Epithelial cell of prostate (primary cell): ENCODE results near the gene HTRA3.

Experiments
- DNase-seq: peaks from one replicate; pipeline ENCODE4 v3.0.0-alpha.2; 2011; ENCODE audit warnings: low read depth, low spot score
- H3K27ac ChIP-seq: fragments of 450-650 bp; 2 replicates; pipeline ENCODE4 v1.5.1; 2017; ENCODE audit warnings: mild to moderate bottlenecking

The HTRA3 gene

DNA sequence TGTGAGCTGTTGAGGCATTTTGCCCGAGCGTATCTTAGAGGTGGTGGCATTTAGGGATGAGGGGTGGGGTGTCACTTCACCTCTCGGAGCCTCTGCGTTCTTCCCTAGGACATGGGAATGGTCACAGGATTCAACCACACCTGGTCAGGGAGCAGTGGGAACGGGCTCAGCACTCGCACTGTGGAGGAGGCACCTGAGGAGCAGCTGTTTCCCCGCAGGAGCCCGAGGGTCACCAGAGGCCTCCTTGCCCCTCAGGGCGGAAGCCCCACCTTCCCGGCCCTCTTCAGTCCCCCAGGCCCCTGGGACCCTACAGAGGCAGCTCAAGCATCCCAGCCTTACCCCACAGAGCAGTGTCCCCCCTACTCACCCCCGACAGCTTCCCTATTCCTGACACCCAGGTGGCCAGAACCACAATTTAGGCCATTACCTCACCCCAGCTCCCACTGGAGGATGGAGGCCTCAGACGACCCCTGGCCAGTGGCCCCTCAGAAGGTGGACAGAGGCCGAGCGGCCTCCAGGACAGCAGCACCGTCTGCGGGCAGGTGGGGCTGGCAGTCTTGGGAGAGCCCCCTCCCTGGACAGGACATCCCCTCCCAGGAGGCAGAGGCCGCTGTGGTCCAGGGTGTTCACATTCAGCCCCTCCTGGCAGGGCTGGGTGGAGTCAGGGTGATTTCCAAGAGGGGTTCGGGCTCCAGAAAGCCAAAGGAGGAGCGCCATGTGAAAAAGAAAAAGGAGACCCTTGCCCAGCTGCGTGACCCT, 4.2 kb upstream of the HTRA3 start:
- H3K27ac ChIP-seq: no peak overlapping the region
- no peak for DNase-seq

DNA sequence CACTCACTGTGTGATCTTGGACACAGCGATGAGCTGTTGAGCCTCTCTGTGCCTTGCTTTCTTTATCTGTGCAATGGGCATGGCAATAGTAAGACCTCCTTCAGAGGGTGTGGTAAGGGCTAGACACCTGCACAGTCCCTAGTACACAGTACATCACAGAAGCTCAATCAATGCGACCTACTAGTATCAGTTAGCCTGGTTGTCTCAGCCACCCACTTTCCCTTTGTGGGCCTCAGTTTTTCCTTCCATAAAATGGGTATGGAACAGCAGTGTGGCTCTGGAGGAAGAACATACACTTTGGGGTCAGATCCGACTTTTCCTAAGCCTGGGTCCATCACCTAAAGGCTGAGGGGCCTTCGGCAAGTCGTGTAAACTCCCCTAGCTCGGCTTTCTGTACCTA, 3.5 kb upstream of the HTRA3 start:
- DNase-seq: no peak
- H3K27ac ChIP-seq: no peak overlapping the region

DNA sequence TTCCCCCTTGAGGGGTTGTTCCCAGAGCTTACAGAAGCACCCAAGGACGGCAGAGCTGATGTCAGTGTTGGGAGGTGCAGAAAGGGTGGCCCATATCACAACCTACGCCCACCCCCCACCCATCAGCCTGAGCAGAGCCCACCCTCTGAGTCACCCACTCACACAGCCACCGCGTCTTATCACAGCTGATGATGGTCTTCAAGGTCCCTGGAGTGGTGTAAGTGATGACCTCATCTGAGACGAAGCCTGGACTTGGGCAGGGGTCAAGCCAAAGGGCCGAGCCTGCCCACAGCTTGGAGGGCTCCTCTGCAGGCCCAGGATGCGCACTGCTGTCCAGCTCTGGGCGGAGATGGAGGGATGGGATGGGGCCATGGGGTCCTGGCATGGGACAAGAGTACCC, 3.0 kb upstream of the HTRA3 start:
- no peak for DNase-seq
- H3K27ac ChIP-seq: no peak overlapping the region

DNA sequence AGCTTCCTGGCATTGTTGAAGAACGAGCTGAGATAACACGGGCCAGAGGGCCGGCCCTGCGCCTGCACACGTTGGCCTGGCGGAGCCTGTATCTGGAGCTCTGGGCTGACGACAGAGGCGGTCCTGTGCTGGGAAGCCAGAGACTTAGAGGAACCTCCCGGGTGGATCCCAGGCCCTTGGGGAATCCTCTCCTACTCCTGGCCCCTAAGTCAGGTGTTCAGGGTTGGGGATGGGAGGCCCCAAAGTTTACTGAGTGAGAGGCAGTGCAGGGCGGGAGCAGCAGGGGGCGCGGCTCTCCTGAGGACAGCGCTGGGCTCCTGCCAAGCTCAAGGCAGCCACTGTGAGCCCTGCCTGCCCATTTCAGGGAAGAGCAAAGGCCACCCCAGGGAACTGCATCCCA, 2.5 kb upstream of the HTRA3 start:
- no peak overlapping the region for H3K27ac ChIP-seq
- no peak for DNase-seq

GRCh38 chr4:8268211-8268610, 1.3 kb upstream of the HTRA3 start:
- no peak for DNase-seq
- no peak overlapping the region for H3K27ac ChIP-seq

GRCh38 chr4:8268901-8269534, 536 bp upstream of the HTRA3 start:
- no peak for DNase-seq
- H3K27ac ChIP-seq: no peak overlapping the region

GRCh38 chr4:8270418-8270771, 841 bp downstream of the HTRA3 start:
- no peak overlapping the region for H3K27ac ChIP-seq
- DNase-seq: no peak

- H3K27ac ChIP-seq: no peak overlapping the region
- no peak for DNase-seq
Measured at GRCh38 chr4:8270912-8271815, 1.6 kb downstream of the HTRA3 start.

DNA sequence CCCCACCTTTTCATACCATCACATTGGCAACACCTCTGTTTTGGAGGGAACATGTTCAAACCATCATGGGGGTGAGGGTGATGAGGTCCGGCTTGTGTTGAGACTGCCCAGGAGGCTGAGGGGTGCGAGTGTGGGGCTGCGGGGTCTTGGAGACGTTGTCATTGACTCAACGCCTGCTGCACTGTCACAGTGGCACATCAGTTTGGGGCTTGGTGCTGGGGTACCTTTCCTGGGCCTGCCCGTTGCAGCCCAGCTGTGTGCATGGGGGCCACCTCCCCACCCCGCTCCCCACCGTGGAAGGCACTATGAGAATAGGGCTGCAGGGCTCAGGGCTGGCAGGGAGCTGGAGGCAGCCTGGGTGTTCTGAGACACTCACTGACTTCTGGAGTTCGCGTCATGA, 2.3 kb downstream of the HTRA3 start:
- no peak for DNase-seq
- H3K27ac ChIP-seq: no peak overlapping the region

- DNase-seq: no peak
- H3K27ac ChIP-seq: no peak overlapping the region
Measured at GRCh38 chr4:8272472-8273428, 3.2 kb downstream of the HTRA3 start.

GRCh38 chr4:8273450-8273849, 3.9 kb downstream of the HTRA3 start:
- DNase-seq: no peak
- no peak overlapping the region for H3K27ac ChIP-seq

- H3K27ac ChIP-seq: no peak overlapping the region
- DNase-seq: no peak
Measured at GRCh38 chr4:8274066-8274652, 4.6 kb downstream of the HTRA3 start.

- no peak overlapping the region for H3K27ac ChIP-seq
- no peak for DNase-seq
Measured at GRCh38 chr4:8274765-8275547, 5.4 kb downstream of the HTRA3 start.

DNA sequence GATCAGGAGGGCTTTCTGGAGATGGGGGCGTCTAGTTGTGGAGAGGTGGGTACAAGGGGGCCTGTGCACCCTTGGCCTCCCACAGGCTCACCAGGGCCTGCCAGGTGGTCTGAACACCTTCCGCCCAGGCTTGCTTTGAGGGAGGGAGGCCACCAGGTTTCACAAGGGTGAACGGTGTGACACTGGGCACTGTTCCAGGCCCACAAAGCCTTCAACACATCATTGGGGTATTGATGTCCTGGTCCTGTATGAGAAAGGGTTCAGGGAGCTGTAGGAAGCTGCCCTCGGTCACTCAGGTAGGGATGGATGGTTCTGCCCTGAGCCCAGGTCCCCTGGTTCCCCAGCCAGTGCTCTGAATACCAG, 6.0 kb downstream of the HTRA3 start:
- no peak overlapping the region for H3K27ac ChIP-seq
- DNase-seq: no peak

GRCh38 chr4:8276358-8277240, 7.0 kb downstream of the HTRA3 start:
- no peak overlapping the region for H3K27ac ChIP-seq
- no peak for DNase-seq

DNA sequence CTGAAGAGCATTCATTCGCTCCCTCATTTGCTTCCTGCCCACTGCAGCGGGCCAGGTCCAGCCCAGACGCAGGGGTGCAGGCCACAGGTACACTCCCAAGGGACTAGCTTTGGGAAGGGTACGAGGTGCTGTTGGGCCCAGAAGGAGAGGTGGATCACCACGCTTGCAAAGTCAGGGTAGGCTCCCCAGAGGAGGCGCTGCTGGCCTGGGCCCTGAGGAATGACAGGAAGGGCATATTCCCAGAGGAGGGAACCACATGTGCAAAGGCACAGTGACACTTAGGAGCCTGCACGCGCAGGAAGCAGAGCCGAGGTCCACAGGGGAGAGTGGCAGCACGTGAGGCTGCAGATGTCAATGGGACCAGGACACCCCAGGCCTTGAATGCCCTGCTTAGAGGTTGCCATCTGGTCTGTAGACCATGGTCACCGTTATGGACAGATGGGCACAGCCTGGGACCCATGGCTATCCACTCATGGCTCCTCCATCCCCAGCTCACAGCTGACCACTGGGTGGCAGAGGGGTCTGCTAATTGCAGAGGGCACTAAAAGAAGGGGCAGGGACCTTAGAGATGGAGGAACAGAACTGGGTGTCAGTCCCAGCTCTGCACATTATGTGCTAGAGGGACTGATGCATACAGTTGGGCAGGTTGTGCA, 7.9 kb downstream of the HTRA3 start:
- no peak for DNase-seq
- H3K27ac ChIP-seq: no peak overlapping the region

- no peak for DNase-seq
- H3K27ac ChIP-seq: no peak overlapping the region
Measured at GRCh38 chr4:8278009-8278395, 8.4 kb downstream of the HTRA3 start.
